SK-N-MC (cell line): Measurements from ENCODE around the gene PCDHGB7.

Experiments
- EZH2 ChIP-seq: fragments of 200-600 bp; sonication (generic); IDR thresholded peaks from one replicate; pipeline ENCODE4 v1.6.1; 2017; ENCODE audit warnings: antibody characterized with exemption
- FOXP2 ChIP-seq: optimal IDR thresholded peaks from 2 replicates; pipeline ENCODE3; 2011; ENCODE audit warnings: mild to moderate bottlenecking, moderate library complexity; ENCODE audit not compliant: insufficient read depth; ENCODE audit errors: extremely low read length, control extremely low read depth

DNA sequence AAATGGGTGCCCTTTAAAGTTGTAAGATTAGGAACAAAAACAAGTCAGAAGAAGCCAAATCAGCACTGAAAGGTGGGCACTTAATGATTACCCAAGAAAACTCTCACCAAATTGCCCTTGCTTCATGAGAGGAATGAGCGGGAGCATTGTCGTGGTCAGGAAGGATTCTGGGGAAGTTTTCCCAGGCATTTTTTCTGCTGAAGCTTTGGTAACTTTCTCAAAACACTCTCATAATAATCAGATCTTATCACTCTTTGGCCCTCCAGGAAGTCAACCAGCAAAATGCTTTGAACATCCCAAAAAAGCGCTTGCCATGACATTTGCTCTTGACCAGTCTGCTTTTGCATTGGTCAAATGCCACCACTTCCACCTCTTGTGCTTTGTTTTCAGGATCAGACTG, 47.9 kb downstream of the PCDHGB7 start:
- TF ChIP-seq EZH2 = no peak
- no peak for TF ChIP-seq FOXP2
